Measurements from ENCODE around the gene TUBA3D. TPM values are rescaled to one million over a fixed set of nuclear protein-coding genes. Genes with fewer than 3 reads are reported as not detected.
"Not testable (repeated sequence)": the region's sequence is repeated elsewhere in the genome, so short reads cannot be mapped to it uniquely, and the experiment has no call there.

TUBA3D gene
- total RNA-seq, 1 donor from 2014 or later = 113 TPM

- DNase-seq; intact Hi-C loops (cut with DNase I); ATAC-seq (ENCODE audit: poor library complexity): not testable (repeated sequence)
Measured at GRCh38 chr2:131504082-131504750, 28.3 kb downstream of the TUBA3D start.

DNA sequence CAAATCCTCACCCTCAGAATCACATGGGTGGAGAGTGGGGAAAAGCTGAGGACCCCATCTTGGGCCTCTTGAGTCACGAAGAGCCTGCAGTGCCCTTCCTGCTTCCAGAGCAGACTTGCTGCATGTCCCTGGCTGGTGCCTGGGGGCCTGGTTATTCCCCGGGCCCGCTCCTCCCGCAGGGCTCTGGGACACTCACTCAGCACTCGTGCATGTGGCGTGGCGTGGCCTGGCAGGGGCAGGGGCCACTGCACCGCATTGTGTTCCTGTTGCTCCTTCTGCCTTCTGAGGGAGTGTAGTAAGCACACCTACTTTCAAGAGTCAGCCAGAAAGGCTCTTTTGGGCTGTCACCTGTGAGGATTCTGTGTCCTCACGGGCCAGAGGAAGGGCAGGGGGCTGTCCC is 33.7 kb downstream of the TUBA3D start:
- intact Hi-C loops (cut with DNase I) = no loop called here
- ATAC-seq (ENCODE audit: poor library complexity) = no peak
- no peak for DNase-seq

GRCh38 chr2:131511291-131511968 is 35.5 kb downstream of the TUBA3D start:
- intact Hi-C loops (cut with DNase I); DNase-seq: not testable (repeated sequence)
- ATAC-seq (ENCODE audit: poor library complexity) = peak; percentile 40

DNA sequence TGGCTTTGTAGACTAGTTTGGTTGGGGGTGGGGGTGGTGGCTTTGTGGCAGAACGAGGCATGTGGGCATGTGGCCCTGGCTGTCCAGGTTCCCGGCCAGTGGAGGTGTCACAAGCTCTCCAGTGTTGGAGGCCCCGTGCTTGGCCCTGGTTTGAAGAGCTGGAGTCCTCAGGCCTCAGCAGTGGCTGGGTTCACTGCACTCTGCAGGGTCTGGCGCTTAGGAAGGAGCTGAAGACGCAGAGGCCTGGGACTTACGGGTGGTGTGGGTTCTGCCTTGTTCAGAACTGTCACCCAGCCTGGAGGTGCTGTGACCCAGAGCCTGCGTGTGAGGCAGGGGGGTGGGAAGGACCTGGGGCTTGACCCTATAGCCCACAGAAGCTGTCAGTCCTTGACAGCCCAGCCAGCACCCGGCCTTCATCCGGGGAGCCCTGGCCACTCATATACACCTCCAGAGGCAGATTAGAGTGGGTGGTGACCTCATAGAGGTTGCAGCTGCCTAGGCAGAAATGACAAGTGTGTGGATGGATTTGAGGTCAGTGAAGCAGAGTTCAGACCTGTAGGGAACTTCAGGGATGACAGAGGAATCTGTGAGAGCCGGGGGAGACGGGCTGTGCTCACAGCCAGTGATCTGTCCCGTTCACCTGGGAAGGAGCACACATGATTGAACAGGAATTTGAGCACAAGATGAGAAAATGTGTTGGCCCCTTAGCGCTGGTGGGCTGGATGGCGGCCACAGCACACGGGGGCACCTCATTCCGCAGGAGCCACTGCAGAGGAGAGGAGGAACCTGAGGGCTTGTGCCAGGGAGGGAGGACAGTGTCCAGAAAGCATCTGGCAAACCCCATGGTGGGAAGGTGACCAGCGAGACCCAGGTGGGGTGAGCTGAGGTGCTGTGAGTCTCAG is 36.3 kb downstream of the TUBA3D start:
- DNase-seq; intact Hi-C loops (cut with DNase I): not testable (repeated sequence)
- ATAC-seq (ENCODE audit: poor library complexity) = peak; percentile 46

- intact Hi-C loops (cut with DNase I); ATAC-seq (ENCODE audit: poor library complexity): not testable (repeated sequence)
- peak; percentile 8 for DNase-seq
Measured at GRCh38 chr2:131514408-131515166, 38.7 kb downstream of the TUBA3D start.

DNA sequence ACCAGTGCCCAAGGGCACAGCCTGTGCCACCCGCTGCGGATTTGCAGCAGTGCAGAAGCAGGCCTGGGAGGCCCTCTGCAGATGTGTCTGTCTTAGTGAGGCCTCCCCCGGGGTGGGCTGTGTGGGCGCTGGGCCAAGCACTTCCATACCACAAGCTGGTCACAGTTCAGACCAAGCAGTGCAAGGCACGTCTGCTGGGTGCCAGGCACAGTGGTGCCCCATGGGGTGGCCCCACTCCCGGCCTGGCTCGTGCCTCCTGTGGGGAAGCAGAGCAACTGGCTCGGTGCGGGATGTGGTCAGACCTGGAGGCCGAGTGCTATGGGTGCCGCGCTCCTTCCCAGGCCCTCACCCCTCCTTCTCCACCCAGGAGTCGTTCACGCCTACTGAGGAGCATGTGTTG is 39.3 kb downstream of the TUBA3D start:
- ATAC-seq (ENCODE audit: poor library complexity); intact Hi-C loops (cut with DNase I): not testable (repeated sequence)

DNA sequence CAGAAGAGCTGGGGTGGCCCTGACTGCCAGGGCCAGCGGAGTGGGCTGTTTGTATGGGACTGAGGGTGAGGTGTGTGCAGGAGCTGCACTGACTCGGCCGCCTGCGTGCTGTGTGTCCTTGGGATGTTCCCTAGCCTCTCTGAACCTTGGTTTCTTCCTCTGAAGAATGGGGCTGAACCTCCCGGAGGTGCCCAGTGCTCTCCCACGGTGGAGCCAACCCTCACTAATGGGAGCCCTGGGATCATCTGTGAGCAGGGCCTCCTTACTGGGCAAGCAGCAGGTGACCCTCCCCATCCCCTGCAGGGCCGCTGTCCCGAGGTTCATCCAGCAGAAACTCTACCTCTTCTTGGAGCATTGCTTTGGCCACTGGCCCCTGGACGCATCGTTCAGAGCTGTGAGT is 40.1 kb downstream of the TUBA3D start:
- ATAC-seq (ENCODE audit: poor library complexity) (no peak), DNase-seq (peak; percentile 29)
- intact Hi-C loops (cut with DNase I) = no loop called here

More for the DNA sequence above, 39.3 kb downstream of the TUBA3D start:
- DNase-seq = peak; percentile 40

DNA sequence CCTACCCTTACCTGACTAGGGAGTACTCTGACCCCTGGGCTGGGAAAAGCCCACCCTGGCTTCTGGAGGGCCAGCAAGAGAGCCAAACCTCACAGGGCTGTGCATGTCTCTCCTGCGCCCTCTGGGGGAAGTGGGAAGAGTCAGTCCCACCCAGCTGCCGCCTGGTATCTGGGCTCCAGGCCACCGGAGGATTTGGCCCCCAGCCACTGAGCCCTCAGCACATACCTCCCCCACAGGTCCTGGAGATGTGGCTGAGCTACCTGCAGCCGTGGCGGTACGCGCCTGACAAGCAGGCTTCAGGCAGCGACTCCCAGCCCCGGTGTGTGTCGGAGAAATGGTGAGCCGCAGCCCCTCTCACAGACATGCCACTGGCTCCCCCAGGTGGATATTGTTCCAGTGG is 40.7 kb downstream of the TUBA3D start:
- DNase-seq (peak; percentile 76), ATAC-seq (ENCODE audit: poor library complexity) (peak; percentile 80)
- intact Hi-C loops (cut with DNase I) = not testable (repeated sequence)

DNA sequence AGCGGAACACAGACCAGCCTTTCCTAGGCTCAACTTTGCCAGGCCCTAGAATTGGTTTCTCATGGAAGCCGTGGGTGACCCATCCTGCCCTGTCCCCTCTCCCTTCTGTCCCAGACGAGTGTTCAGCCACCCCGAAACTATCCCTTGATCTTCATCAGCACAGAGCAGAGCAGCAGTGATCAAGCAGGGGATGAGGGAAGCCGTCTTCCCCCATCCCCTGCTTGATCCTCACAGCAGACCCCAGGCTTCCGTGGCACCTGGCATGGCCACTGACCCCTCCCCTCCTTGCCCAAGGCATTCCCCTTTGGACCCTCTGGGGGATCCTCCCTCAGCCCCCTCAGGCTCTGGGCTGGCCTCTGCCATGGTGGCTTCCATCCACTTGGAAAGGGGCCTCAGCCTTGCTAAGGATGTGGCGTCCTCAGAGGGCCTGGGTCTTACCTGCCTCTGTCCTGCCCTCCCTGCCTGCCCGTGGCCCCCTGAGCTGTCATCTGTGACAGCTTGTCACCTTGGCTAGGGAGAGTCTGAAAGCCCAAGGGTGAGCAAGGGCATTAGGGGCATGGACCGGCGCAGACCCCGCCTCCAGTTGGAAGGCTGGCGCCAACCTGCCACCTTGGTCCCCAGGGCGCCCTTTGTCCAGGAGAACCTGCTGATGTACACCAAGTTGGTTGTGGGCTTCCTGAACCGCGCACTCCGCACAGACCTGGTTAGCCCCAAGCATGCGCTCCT is 41.4 kb downstream of the TUBA3D start:
- DNase-seq = peak; percentile 21
- no peak for ATAC-seq (ENCODE audit: poor library complexity)
- intact Hi-C loops (cut with DNase I) = no loop called here

DNA sequence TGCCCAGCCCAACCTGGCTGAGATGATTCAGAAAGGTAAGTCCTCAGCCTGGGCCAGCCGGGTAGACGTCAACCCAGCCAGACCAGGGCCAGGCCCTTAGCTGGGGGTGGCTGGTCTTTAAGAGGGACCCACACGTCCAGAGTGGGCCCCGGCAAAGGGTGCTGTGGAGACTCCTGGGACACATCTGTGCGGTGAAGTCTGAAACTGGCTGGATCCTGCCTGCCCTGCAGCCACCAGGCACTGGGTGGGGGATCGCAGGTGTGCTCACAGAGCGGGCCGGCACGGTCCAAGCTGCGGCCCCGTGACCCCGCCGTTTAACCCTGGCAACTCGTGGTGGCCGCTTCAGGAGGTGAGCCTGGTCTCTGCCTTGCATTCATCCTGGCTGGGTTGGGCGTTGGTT is 41.9 kb downstream of the TUBA3D start:
- DNase-seq = peak; percentile 19
- ATAC-seq (ENCODE audit: poor library complexity); intact Hi-C loops (cut with DNase I): not testable (repeated sequence)

DNA sequence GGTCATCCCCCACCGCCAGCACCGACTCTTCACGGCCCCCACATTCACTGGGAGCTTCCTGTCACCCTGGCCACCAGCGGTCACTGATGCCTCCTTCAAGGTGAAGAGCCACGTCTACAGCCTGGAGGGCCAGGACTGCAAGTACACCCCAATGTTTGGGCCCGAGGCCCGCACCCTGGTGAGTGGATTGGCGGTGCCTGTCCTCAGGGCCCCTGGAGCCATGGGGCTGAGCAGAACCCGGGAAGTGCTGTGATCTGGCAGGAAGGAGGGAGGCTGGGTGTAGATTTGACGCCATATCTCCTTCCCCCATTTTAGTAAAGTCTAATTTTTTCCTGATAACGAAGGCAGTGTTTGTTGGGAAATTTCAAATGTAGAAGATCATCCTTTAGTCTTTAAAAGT is 42.6 kb downstream of the TUBA3D start:
- ATAC-seq (ENCODE audit: poor library complexity); intact Hi-C loops (cut with DNase I); DNase-seq: not testable (repeated sequence)

GRCh38 chr2:131519466-131519865 is 43.5 kb downstream of the TUBA3D start:
- intact Hi-C loops (cut with DNase I) = no loop called here
- DNase-seq = no peak
- no peak for ATAC-seq (ENCODE audit: poor library complexity)

- intact Hi-C loops (cut with DNase I); ATAC-seq (ENCODE audit: poor library complexity); DNase-seq: not testable (repeated sequence)
Measured at GRCh38 chr2:131519871-131520470, 44.1 kb downstream of the TUBA3D start.

GRCh38 chr2:131520526-131520925 is 44.6 kb downstream of the TUBA3D start:
- no peak for ATAC-seq (ENCODE audit: poor library complexity)
- peak; percentile 41 for DNase-seq

DNA sequence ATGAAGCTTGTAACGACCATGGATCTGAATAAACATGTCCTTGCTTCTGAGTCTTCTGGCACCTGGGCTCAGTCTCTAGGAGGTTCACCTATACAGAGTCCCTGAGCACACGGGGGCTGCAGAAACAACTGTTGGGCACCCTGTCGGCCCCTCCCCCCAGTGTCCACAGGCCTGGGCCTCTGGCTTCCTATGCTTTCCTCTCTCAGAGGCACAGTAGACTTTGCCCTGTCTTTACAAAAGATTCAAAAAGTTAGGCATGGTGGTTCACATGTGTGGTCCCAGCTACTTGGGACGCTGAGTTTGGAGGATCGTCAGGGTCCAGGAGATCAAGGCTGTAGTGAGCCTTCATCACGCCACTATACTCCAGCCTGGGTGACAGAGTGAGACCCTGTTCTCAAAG is 45.6 kb downstream of the TUBA3D start:
- DNase-seq = peak; percentile 6
- not testable (repeated sequence) for ATAC-seq (ENCODE audit: poor library complexity)

More at GRCh38 chr2:131520526-131520925, 44.6 kb downstream of the TUBA3D start:
- intact Hi-C loops (cut with DNase I) = no loop called here

GRCh38 chr2:131521961-131522781 is 46.3 kb downstream of the TUBA3D start:
- ATAC-seq (ENCODE audit: poor library complexity) (peak; percentile 91), DNase-seq (peak; percentile 74)
- intact Hi-C loops (cut with DNase I) = no loop called here

More for the DNA sequence above, 45.6 kb downstream of the TUBA3D start:
- intact Hi-C loops (cut with DNase I) = not testable (repeated sequence)

Data from Right ventricle myocardium superior (tissue), 1 donor.